ENCODE results near the gene ATG12. TPM values are rescaled to one million over a fixed set of nuclear protein-coding genes. Genes with fewer than 3 reads are reported as not detected.

The ATG12 gene
- total and polyA plus RNA-seq, 4 donors = 14.8 to 43.1 (median 24.1) TPM

- Histone ChIP-seq H3K27me3 (ENCODE audit: control insufficient read depth in 4 of 4, insufficient read depth in 4 of 4, low read length in 3 of 4) (no peaks in the 10 kb centered on the region), H3K4me3 (ENCODE audit: low read depth in 1 of 3, low read length in 3 of 3) (no peak overlapping the region), H3K27ac (ENCODE audit: low read depth in 1 of 2, low read length in 2 of 2) (no peak overlapping the region), H3K9me3 (ENCODE audit: control insufficient read depth in 4 of 4, low read length in 3 of 4) (no peaks in the 10 kb centered on the region), H3K9ac (ENCODE audit: low read depth in 1 of 2, low read length in 2 of 2) (no peak overlapping the region), H3K36me3 (ENCODE audit: control insufficient read depth in 4 of 4, insufficient read depth in 3 of 4, low read depth in 1 of 4, low read length in 3 of 4) (peaks cover 0 to 10% (median 3%) of the 10 kb centered on the region in 4 donors), H3K4me1 (ENCODE audit: control insufficient read depth in 4 of 4, insufficient read depth in 4 of 4, low read length in 3 of 4) (no peaks in the 10 kb centered on the region)
- WGBS = 95% methylated on average over 3 of the region's 3 CpGs
- DNase-seq (ENCODE audit: low spot score) = no peak
- TF ChIP-seq YY1 (IDR thresholded peaks at IDR 0.05) = no peak
- no peak for TF ChIP-seq REST (IDR thresholded peaks at IDR 0.05)
- TF ChIP-seq EGR1 (IDR thresholded peaks at IDR 0.05; ENCODE audit: low read depth in 2 of 2) = no peak
- no peak for TF ChIP-seq RAD21 (IDR thresholded peaks at IDR 0.05)
- no peak for TF ChIP-seq HNF4A (conservative IDR thresholded peaks at IDR 0.05)
- TF ChIP-seq SP1 (IDR thresholded peaks at IDR 0.05) = no peak
- TF ChIP-seq HNF4G (IDR thresholded peaks at IDR 0.05) = no peak
- TF ChIP-seq FOXA1 (IDR thresholded peaks at IDR 0.05) = no peak
- TF ChIP-seq, protein P1, sequence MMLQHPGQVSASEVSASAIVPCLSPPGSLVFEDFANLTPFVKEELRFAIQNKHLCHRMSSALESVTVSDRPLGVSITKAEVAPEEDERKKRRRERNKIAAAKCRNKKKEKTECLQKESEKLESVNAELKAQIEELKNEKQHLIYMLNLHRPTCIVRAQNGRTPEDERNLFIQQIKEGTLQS (IDR thresholded peaks at IDR 0.05) = no peak
- no peak for TF ChIP-seq MAX (IDR thresholded peaks at IDR 0.05)
- no peak for TF ChIP-seq NR2F2 (IDR thresholded peaks at IDR 0.05)
- no peak for TF ChIP-seq RXRA (IDR thresholded peaks at IDR 0.05)
- no peak for TF ChIP-seq JUND (IDR thresholded peaks at IDR 0.05)
- TF ChIP-seq TAF1 (conservative IDR thresholded peaks at IDR 0.05) = no peak
- no peak for TF ChIP-seq CTCF (IDR thresholded peaks at IDR 0.05; ENCODE audit: low read depth, low read length, missing input control)
- TF ChIP-seq GABPA (IDR thresholded peaks at IDR 0.05 in 1 of 2, conservative IDR thresholded peaks at IDR 0.05 in 1 of 2) = no peak
- no peak for TF ChIP-seq FOXA2 (IDR thresholded peaks at IDR 0.05)
- TF ChIP-seq, protein P2, sequence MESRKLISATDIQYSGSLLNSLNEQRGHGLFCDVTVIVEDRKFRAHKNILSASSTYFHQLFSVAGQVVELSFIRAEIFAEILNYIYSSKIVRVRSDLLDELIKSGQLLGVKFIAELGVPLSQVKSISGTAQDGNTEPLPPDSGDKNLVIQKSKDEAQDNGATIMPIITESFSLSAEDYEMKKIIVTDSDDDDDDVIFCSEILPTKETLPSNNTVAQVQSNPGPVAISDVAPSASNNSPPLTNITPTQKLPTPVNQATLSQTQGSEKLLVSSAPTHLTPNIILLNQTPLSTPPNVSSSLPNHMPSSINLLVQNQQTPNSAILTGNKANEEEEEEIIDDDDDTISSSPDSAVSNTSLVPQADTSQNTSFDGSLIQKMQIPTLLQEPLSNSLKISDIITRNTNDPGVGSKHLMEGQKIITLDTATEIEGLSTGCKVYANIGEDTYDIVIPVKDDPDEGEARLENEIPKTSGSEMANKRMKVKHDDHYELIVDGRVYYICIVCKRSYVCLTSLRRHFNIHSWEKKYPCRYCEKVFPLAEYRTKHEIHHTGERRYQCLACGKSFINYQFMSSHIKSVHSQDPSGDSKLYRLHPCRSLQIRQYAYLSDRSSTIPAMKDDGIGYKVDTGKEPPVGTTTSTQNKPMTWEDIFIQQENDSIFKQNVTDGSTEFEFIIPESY (IDR thresholded peaks at IDR 0.05) = no peak
Observed at GRCh38 chr5:115869256-115869795, 28.0 kb upstream of the ATG12 start.

Data from liver (tissue), 9 donors.